H9 (cell line): ENCODE data around the gene ZNF317. TPM values are rescaled to one million over a fixed set of nuclear protein-coding genes. Genes with fewer than 3 reads are reported as not detected.

Source experiments
- DNase-seq: peaks from one replicate; pipeline ENCODE4 v3.0.0-alpha.2; 2017
- H2AFZ ChIP-seq: one replicate; pipeline ENCODE4 v1.6.1; 2013; ENCODE audit warnings: mild to moderate bottlenecking, low read length, control low read depth, moderate library complexity
- H2AK5ac ChIP-seq: 2 replicates; pipeline ENCODE4 v1.6.1; 2013; ENCODE audit warnings: low read length, control low read depth, mixed read lengths; ENCODE audit not compliant: insufficient read length
- H2BK120ac ChIP-seq: one replicate; pipeline ENCODE4 v1.6.1; 2013; ENCODE audit warnings: low read depth, mild to moderate bottlenecking, low read length, control low read depth, inconsistent platforms; ENCODE audit not compliant: poor library complexity, severe bottlenecking
- H2BK12ac ChIP-seq: 2 replicates; pipeline ENCODE4 v1.6.1; 2013; ENCODE audit warnings: low read length, control low read depth, mixed read lengths, low read depth; ENCODE audit not compliant: insufficient read length
- H2BK15ac ChIP-seq: 2 replicates; pipeline ENCODE4 v1.6.1; 2013; ENCODE audit warnings: low read depth, low read length, control low read depth
- H2BK20ac ChIP-seq: one replicate; pipeline ENCODE4 v1.6.1; 2013; ENCODE audit warnings: low read depth, mild to moderate bottlenecking, low read length, control low read depth, inconsistent platforms; ENCODE audit not compliant: poor library complexity, severe bottlenecking
- H2BK5ac ChIP-seq: 2 replicates; pipeline ENCODE4 v1.6.1; 2013; ENCODE audit warnings: low read length, control low read depth, mixed read lengths; ENCODE audit not compliant: insufficient read length
- H3K14ac ChIP-seq: 2 replicates; pipeline ENCODE4 v1.6.1; 2013; ENCODE audit warnings: low read length, control low read depth; ENCODE audit not compliant: insufficient read depth
- H3K18ac ChIP-seq: 2 replicates; pipeline ENCODE4 v1.6.1; 2013; ENCODE audit warnings: low read depth, mild to moderate bottlenecking, mixed read lengths, low read length, control low read depth; ENCODE audit not compliant: insufficient read length
- H3K23ac ChIP-seq: 2 replicates; pipeline ENCODE4 v1.6.1; 2013; ENCODE audit warnings: low read length, control low read depth, mixed read lengths, low read depth; ENCODE audit not compliant: insufficient read length
- H3K23me2 ChIP-seq: 2 replicates; pipeline ENCODE4 v1.6.1; 2013; ENCODE audit warnings: low read depth, mild to moderate bottlenecking, mixed read lengths, low read length, control low read depth; ENCODE audit not compliant: insufficient read length, poor library complexity, severe bottlenecking
- H3K27ac ChIP-seq: 2 replicates; pipeline ENCODE4 v1.5.1; 2013; ENCODE audit warnings: low read length, control low read depth, mixed read lengths, low read depth; ENCODE audit not compliant: insufficient read length
- H3K27me3 ChIP-seq: 2 replicates; pipeline ENCODE4 v1.6.1; 2013; ENCODE audit warnings: low read length, control low read depth, inconsistent platforms; ENCODE audit not compliant: insufficient read depth
- H3K4ac ChIP-seq: 2 replicates; pipeline ENCODE4 v1.6.1; 2013; ENCODE audit warnings: low read depth, mild to moderate bottlenecking, control low read depth, inconsistent platforms, low read length, moderate library complexity
- H3K4me1 ChIP-seq: 2 replicates; pipeline ENCODE4 v1.6.1; 2013; ENCODE audit warnings: low read length, control low read depth, inconsistent platforms; ENCODE audit not compliant: insufficient read depth
- H3K4me2 ChIP-seq: 2 replicates; pipeline ENCODE4 v1.6.1; 2013; ENCODE audit warnings: low read length, control low read depth, mixed read lengths; ENCODE audit not compliant: insufficient read length, insufficient read depth
- H3K56ac ChIP-seq: 2 replicates; pipeline ENCODE4 v1.6.1; 2013; ENCODE audit warnings: low read depth, mild to moderate bottlenecking, mixed read lengths, low read length, control low read depth; ENCODE audit not compliant: insufficient read length
- H3K79me1 ChIP-seq: 2 replicates; pipeline ENCODE4 v1.6.1; 2013; ENCODE audit warnings: low read depth, mild to moderate bottlenecking, moderate library complexity, low read length, control low read depth, inconsistent platforms; ENCODE audit not compliant: insufficient read depth, poor library complexity, severe bottlenecking
- H3K79me2 ChIP-seq: 2 replicates; pipeline ENCODE4 v1.6.1; 2013; ENCODE audit warnings: low read length, control low read depth, inconsistent platforms; ENCODE audit not compliant: insufficient read depth
- H3K9ac ChIP-seq: 2 replicates; pipeline ENCODE4 v1.6.1; 2013; ENCODE audit warnings: low read length, control low read depth, mixed read lengths; ENCODE audit not compliant: insufficient read length; ENCODE audit errors: extremely low read depth
- H3K9me3 ChIP-seq: one replicate; pipeline ENCODE4 v1.6.1; 2013; ENCODE audit warnings: low read depth, low read length, inconsistent platforms; ENCODE audit not compliant: control insufficient read depth
- H3T11ph ChIP-seq: one replicate; pipeline ENCODE4 v1.6.1; 2013; ENCODE audit warnings: mild to moderate bottlenecking, low read length, control low read depth, inconsistent platforms
- H4K20me1 ChIP-seq: one replicate; pipeline ENCODE4 v1.6.1; 2013; ENCODE audit not compliant: control insufficient read depth, insufficient read length, insufficient read depth
- H4K5ac ChIP-seq: 2 replicates; pipeline ENCODE4 v1.6.1; 2013; ENCODE audit warnings: low read depth, mild to moderate bottlenecking, mixed read lengths, low read length, control low read depth; ENCODE audit not compliant: insufficient read length
- H4K8ac ChIP-seq: replicated peaks from 2 replicates; pipeline ENCODE4 v1.6.1; 2013; ENCODE audit warnings: low read length, control low read depth, mixed read lengths, low read depth; ENCODE audit not compliant: insufficient read length
- H4K91ac ChIP-seq: 2 replicates; pipeline ENCODE4 v1.6.1; 2013; ENCODE audit warnings: low read depth, mild to moderate bottlenecking, moderate library complexity, mixed read lengths, low read length, control low read depth; ENCODE audit not compliant: insufficient read length
- H3K27ac Mint-ChIP-seq, 3 experiments: 2 replicates in 2 of 3; 3 replicates in 1 of 3; pipeline ENCODE4 v1.8.0; 2020 to 2021; ENCODE audit warnings: mixed read lengths in 3 of 3, mild to moderate bottlenecking in 1 of 3, moderate library complexity in 1 of 3
- H3K27me3 Mint-ChIP-seq: 2 replicates; pipeline ENCODE4 v1.8.0; 2021; ENCODE audit warnings: low read depth, mild to moderate bottlenecking, moderate library complexity, mixed read lengths
- H3K36me3 Mint-ChIP-seq, 3 experiments: 2 replicates in 2 of 3; 3 replicates in 1 of 3; pipeline ENCODE4 v1.8.0; 2020 to 2021; ENCODE audit warnings: low read depth in 3 of 3, mixed read lengths in 3 of 3; ENCODE audit not compliant: insufficient read depth in 1 of 3
- H3K4me1 Mint-ChIP-seq, 2 experiments: 2 replicates each; pipeline ENCODE4 v1.8.0; 2020; ENCODE audit warnings: mixed read lengths in 2 of 2
- H3K4me3 Mint-ChIP-seq, 2 experiments: 2 replicates in 1 of 2; 3 replicates in 1 of 2; pipeline ENCODE4 v1.8.0; 2020 to 2021; ENCODE audit warnings: mild to moderate bottlenecking in 2 of 2, mixed read lengths in 2 of 2, moderate library complexity in 1 of 2
- H3K9me3 Mint-ChIP-seq, 2 experiments: 2 replicates in 1 of 2; 3 replicates in 1 of 2; pipeline ENCODE4 v1.8.0; 2020; ENCODE audit warnings: mild to moderate bottlenecking in 2 of 2, mixed read lengths in 2 of 2, moderate library complexity in 1 of 2
- WGBS: extraction: QIAGEN DNeasy Blood & Tissue Kit; methylation state at CpG from one replicate; pipeline ENCODE4 v1.1.7; 2013; ENCODE audit warnings: missing lambda C conversion rate, low lambda C conversion rate, mixed read lengths; ENCODE audit not compliant: insufficient read length; ENCODE audit errors: extremely low coverage; 5-methylcytosine and 5-hydroxymethylcytosine counted together
- long read RNA-seq: library from polyadenylated mRNA; unstranded; transcript quantifications from one replicate; pipeline ENCODE4 v2.0.0, GENCODE V29; 2020
- total RNA-seq: library from RNA; stranded (reverse); gene quantifications from 2 replicates; pipeline ENCODE4 v1.2.1, GENCODE V29; 2021
- TF ChIP-seq, protein P1 (sequence below): fragments of 200-600 bp; sonication (generic); conservative IDR thresholded peaks from 3 replicates; pipeline ENCODE4 v1.8.0; 2021; ENCODE audit warnings: antibody characterized with exemption, mild to moderate bottlenecking

The ZNF317 gene
- total RNA-seq: 50.3 and 52.8 TPM in 2 replicates
- long read RNA-seq, full-length matches to known transcripts: 201 of 284 reads
- long read RNA-seq, partial matches to known transcripts: 19 of 284 reads
- long read RNA-seq, other reads (novel, unspliced or antisense): 64 of 284 reads

DNA sequence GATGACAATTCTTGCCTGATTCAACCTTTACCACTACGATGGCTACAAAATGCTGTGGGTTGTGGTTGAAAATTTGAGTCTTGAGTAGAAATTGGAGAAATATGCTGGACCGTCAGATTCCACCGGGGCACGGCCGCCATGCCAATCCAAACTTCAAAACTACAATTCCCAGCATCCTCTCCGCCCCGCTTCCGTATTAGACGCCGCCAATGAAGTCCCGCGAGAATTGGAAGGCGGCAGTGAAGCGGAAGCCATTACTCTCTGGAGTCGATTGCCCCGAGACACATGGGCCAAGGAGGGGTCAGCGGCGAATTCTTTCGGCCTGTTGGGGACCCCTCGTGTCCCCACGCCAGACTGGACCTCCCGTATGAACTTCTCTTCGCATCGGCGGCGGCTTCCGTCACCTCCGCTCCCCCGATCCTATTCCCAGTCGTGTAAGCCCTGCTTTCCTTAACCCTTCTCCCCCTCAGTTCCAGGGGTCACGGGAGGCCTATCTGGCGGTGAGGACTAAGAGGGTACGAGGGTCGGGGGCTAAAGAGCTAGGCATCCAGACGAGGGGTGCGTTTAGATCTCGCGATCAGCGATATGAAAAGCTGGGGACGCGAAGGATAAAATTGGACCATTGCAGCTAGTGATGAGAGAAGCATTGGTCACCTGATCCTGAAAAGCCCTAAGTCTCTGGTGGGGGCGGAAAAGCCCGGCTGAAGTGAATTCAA, at the start of gene ZNF317:
TSS of gene ZNF317 (plus strand) at position 239 of the 716 bp plus-strand sequence. CDS start 15,620 bp downstream, outside the sequence.
- Mint-ChIP-seq H3K4me3 (peak within 1 kb of the TSS; percentile 98), H3K36me3 (peaks cover 33 to 42% (median 42%) of the 10 kb centered on the region in 3 experiments), H3K27me3 (peaks cover 2% of the 10 kb centered on the region; the same call in 1 of the 2 replicates), H3K9me3 (peaks cover 25 to 44% of the 10 kb centered on the region in 2 experiments), H3K4me1 (peaks cover 15 to 26% of the 10 kb centered on the region in 2 experiments), H3K27ac (peak within 1 kb of the TSS; percentile 99 to 100 (median 100))
- H3T11ph ChIP-seq: peak within 1 kb of the TSS; percentile 83
- peak within 1 kb of the TSS; percentile 99 for H3K4me2 ChIP-seq
- peak within 1 kb of the TSS; percentile 74 for H2BK120ac ChIP-seq
- peak within 1 kb of the TSS; percentile 96; the same call in 1 of the 2 replicates for H3K4ac ChIP-seq
- H4K20me1 ChIP-seq: no peaks in the 10 kb centered on the region
- H2BK15ac ChIP-seq: no peak within 1 kb of the TSS; the same call in 1 of the 2 replicates
- H3K56ac ChIP-seq: peak within 1 kb of the TSS; percentile 84
- no peak within 1 kb of the TSS for H4K8ac ChIP-seq
- no peak within 1 kb of the TSS for H3K23ac ChIP-seq
- peak within 1 kb of the TSS; percentile 100 for H2AFZ ChIP-seq
- H3K9ac ChIP-seq: peak within 1 kb of the TSS; percentile 99
- peak within 1 kb of the TSS; percentile 83 for H2BK5ac ChIP-seq
- peaks cover 36% of the 10 kb centered on the region for H3K79me2 ChIP-seq
- no peak within 1 kb of the TSS for H3K27ac ChIP-seq
- peak within 1 kb of the TSS; percentile 98 for H3K18ac ChIP-seq
- no peaks in the 10 kb centered on the region for H3K4me1 ChIP-seq
- peak; percentile 91 for DNase-seq
- peak within 1 kb of the TSS; percentile 92 for H4K91ac ChIP-seq
- no peak within 1 kb of the TSS for H2AK5ac ChIP-seq
- H2BK12ac ChIP-seq: peak within 1 kb of the TSS; percentile 64
- H2BK20ac ChIP-seq: no peak within 1 kb of the TSS
- peaks cover 5% of the 10 kb centered on the region for H3K23me2 ChIP-seq
- H3K27me3 ChIP-seq: no peaks in the 10 kb centered on the region
- H3K14ac ChIP-seq: peak within 1 kb of the TSS; percentile 97
- TF ChIP-seq, protein P1, sequence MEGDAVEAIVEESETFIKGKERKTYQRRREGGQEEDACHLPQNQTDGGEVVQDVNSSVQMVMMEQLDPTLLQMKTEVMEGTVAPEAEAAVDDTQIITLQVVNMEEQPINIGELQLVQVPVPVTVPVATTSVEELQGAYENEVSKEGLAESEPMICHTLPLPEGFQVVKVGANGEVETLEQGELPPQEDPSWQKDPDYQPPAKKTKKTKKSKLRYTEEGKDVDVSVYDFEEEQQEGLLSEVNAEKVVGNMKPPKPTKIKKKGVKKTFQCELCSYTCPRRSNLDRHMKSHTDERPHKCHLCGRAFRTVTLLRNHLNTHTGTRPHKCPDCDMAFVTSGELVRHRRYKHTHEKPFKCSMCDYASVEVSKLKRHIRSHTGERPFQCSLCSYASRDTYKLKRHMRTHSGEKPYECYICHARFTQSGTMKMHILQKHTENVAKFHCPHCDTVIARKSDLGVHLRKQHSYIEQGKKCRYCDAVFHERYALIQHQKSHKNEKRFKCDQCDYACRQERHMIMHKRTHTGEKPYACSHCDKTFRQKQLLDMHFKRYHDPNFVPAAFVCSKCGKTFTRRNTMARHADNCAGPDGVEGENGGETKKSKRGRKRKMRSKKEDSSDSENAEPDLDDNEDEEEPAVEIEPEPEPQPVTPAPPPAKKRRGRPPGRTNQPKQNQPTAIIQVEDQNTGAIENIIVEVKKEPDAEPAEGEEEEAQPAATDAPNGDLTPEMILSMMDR: no peak
- no peaks in the 10 kb centered on the region for H3K9me3 ChIP-seq
- no CpG with 5 or more reads among the region's 43 CpGs for WGBS
- H3K79me1 ChIP-seq: peaks cover 3% of the 10 kb centered on the region
- H4K5ac ChIP-seq: peak within 1 kb of the TSS; percentile 97
